IPS DF 6.9 (cell line): Measurements from ENCODE around the gene RPS21.

ENCODE experiments used
- DNase-seq: peaks from one replicate; pipeline ENCODE4 v3.0.0-alpha.2; 2013; ENCODE audit warnings: low read depth, low spot score
- H3K27ac ChIP-seq: one replicate; pipeline ENCODE4 v1.5.1; 2013; ENCODE audit warnings: low read length, control low read depth
- H3K27me3 ChIP-seq: 2 replicates; pipeline ENCODE4 v1.6.1; 2013; ENCODE audit warnings: mild to moderate bottlenecking, low read length; ENCODE audit not compliant: control insufficient read depth, insufficient read depth
- H3K36me3 ChIP-seq: 2 replicates; pipeline ENCODE4 v1.6.1; 2013; ENCODE audit warnings: low read length; ENCODE audit not compliant: control insufficient read depth, insufficient read depth
- H3K4me1 ChIP-seq: 2 replicates; pipeline ENCODE4 v1.6.1; 2013; ENCODE audit warnings: low read length; ENCODE audit not compliant: control insufficient read depth, insufficient read depth
- H3K4me3 ChIP-seq: 2 replicates; pipeline ENCODE4 v1.5.1; 2013; ENCODE audit warnings: mild to moderate bottlenecking, low read length
- H3K9me3 ChIP-seq: 2 replicates; pipeline ENCODE4 v1.6.1; 2013; ENCODE audit warnings: low read length, inconsistent platforms; ENCODE audit not compliant: control insufficient read depth, insufficient read depth
- WGBS: extraction: QIAGEN DNeasy Blood & Tissue Kit; methylation state at CpG from one replicate; pipeline ENCODE4 v1.1.7; 2013; ENCODE audit warnings: mixed read lengths, missing lambda C conversion rate; ENCODE audit not compliant: insufficient read length, insufficient coverage; 5-methylcytosine and 5-hydroxymethylcytosine counted together

Gene RPS21

GRCh38 chr20:62366370-62367135, 20.4 kb upstream of the RPS21 start:
- Histone ChIP-seq H3K4me1 (peaks cover 34% of the 10 kb centered on the region), H3K9me3 (no peaks in the 10 kb centered on the region), H3K36me3 (peaks cover 3% of the 10 kb centered on the region; the same call in 1 of the 2 replicates), H3K4me3 (peak overlapping the region; percentile 74), H3K27ac (no peak overlapping the region), H3K27me3 (no peaks in the 10 kb centered on the region)
- DNase-seq: no peak
- no CpG with 5 or more reads among the region's 72 CpGs for WGBS

DNA sequence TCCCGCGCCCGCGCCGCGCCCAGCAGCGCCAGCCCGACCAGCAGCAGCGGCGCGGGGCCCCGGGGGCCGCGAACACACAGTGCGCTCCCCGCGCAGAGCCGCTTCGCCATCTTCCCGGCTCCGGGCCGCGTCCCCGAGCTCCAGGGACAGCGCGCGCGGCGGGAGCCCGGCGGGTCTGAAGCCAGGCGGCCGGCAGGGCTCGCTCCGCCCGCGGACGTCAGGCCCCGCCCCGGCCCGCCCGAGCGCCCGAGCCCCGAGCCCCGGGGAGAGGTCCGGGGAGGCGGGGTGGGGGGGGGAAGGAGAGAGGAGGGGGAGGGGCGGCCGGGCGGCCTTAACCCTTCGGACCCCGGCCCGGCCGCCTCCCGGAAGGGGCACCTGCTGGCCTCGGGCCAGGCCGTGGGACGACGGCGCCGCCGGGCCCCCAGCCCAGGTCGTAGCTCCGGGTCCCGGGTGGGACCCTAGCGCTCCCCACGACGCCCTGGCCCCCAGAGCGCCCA, 19.7 kb upstream of the RPS21 start, which contains the start of gene LAMA5:
LAMA5 (minus strand) TSS at position 177 of the 497 bp plus-strand sequence; CDS start at position 110, 67 bp downstream.
- Histone ChIP-seq H3K4me1 (peaks cover 30% of the 10 kb centered on the region), H3K4me3 (peak within 1 kb of the TSS; percentile 74), H3K27ac (no peak within 1 kb of the TSS), H3K36me3 (peaks cover 1% of the 10 kb centered on the region; the same call in 1 of the 2 replicates), H3K9me3 (no peaks in the 10 kb centered on the region), H3K27me3 (no peaks in the 10 kb centered on the region)
- DNase-seq: no peak
- no CpG with 5 or more reads among the region's 70 CpGs for WGBS

DNA sequence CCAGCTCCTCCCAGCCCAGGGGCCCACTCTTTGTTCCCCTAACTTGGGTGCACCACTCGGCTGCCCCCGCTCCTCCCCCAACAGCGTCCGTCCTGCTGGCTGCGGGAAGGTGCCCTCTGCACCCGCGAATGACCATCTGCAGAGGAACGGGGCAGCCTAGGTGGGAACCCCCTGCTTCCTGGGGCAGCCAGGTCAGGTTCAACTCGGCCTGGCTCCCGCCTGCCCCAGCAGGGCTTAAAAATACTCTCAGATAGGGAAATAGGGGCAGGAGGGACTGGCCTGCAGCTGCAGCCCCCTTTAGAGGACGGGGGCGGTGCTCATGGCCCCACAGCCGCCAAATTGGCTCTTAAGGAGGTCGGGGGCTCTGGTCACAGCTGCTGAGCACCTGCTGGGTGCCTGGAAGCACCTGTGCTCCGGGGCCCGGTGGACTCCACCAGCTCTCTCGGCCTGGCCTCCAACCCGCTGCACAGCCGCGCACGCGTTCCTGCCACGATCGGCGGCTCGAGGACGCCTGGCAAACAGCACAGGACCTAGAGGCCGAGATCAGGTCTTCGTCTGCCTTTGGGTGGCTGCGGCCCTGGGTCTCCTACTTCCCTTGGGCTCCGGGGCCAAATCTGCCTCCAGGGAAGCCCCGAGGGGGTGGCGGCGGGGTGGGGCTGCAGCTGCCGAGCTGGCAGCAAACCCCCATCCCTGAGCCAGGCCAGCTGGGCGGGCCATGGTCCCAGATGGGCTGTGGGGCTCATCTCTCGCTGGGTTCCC, 19.1 kb upstream of the RPS21 start:
- Histone ChIP-seq H3K36me3 (no peaks in the 10 kb centered on the region), H3K4me1 (peaks cover 26% of the 10 kb centered on the region), H3K27ac (no peak overlapping the region), H3K27me3 (no peaks in the 10 kb centered on the region), H3K9me3 (no peaks in the 10 kb centered on the region), H3K4me3 (peak overlapping the region; percentile 74; the same call in 1 of the 2 replicates)
- DNase-seq: no peak
- no CpG with 5 or more reads among the region's 37 CpGs for WGBS

- Histone ChIP-seq H3K4me3 (peak overlapping the region; percentile 74; the same call in 1 of the 2 replicates), H3K27ac (no peak overlapping the region), H3K9me3 (no peaks in the 10 kb centered on the region), H3K36me3 (no peaks in the 10 kb centered on the region), H3K4me1 (peaks cover 25% of the 10 kb centered on the region), H3K27me3 (no peaks in the 10 kb centered on the region)
- no peak for DNase-seq
- no CpG with 5 or more reads among the region's 15 CpGs for WGBS
Observed at GRCh38 chr20:62368392-62368975, 18.4 kb upstream of the RPS21 start.

DNA sequence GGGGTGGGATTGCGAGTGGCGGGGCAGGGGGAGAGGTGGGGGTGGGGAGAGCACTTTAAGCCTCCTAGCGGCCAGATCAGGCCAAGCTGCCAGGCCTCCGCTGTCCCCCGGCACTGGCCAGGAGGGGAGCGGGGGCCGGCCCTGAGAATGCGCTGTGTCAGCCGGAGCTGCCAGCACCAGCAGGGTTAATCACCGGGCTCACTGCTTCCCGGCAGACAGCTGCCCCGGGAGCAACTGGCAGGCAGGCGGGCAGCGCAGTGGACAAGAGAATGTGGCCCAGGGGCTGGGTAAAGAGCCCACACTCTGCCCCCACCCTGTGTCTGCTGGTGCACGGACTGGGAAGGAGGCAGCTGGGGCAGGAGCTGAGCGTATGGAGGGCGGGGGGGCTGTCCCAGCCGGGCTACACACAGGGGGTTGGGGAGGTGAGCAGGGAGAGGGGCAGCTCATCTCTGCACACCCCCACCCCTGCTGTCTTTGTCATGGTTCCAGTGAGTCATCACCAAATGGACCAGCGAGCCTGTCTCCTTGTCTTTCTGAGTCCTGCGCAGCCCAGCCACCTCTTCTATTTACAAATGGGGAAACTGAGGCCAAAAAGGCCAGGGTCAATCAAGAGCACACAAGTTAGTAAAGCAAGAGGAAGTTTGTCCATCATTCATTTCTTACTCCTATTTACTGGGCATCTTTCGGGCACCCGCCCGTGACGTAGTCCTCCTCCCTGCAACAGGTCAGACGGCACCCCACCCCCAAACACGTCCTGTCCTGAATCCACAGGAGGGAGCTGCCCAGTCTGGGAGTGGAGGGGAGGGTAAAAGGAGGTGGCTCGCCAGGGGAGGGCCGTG, 17.7 kb upstream of the RPS21 start:
- peak overlapping the region; percentile 20; the same call in 1 of the 2 replicates for H3K4me3 ChIP-seq
- H3K4me1 ChIP-seq: peaks cover 20% of the 10 kb centered on the region
- no peak overlapping the region for H3K27ac ChIP-seq
- WGBS: no CpG with 5 or more reads among the region's 28 CpGs
- no peak for DNase-seq
- H3K9me3 ChIP-seq: no peaks in the 10 kb centered on the region
- no peaks in the 10 kb centered on the region for H3K27me3 ChIP-seq
- no peaks in the 10 kb centered on the region for H3K36me3 ChIP-seq

DNA sequence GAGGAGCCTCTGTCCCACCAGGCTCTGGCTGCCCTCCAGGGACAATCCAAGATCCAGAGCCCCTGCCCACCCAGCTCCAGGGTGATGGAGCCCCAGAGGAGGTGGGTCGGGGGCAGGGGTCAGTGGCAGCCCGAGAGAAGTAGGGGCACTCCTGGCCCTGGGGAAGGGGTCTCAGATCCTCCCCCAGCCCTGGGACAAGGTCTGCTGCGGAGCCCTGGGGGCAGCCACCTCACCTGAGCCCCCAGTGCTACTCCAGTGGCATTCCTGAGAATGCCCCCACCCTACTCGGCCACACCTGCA, 17.1 kb upstream of the RPS21 start:
- no peak overlapping the region for H3K27ac ChIP-seq
- H3K4me1 ChIP-seq: peaks cover 18% of the 10 kb centered on the region
- H3K36me3 ChIP-seq: no peaks in the 10 kb centered on the region
- no peak for DNase-seq
- no peaks in the 10 kb centered on the region for H3K9me3 ChIP-seq
- H3K4me3 ChIP-seq: no peak overlapping the region
- no CpG with 5 or more reads among the region's 4 CpGs for WGBS
- no peaks in the 10 kb centered on the region for H3K27me3 ChIP-seq

GRCh38 chr20:62370115-62370806, 16.6 kb upstream of the RPS21 start:
- DNase-seq: no peak
- peaks cover 18% of the 10 kb centered on the region for H3K4me1 ChIP-seq
- H3K9me3 ChIP-seq: no peaks in the 10 kb centered on the region
- H3K4me3 ChIP-seq: no peak overlapping the region
- no peak overlapping the region for H3K27ac ChIP-seq
- WGBS: no CpG with 5 or more reads among the region's 19 CpGs
- no peaks in the 10 kb centered on the region for H3K27me3 ChIP-seq
- no peaks in the 10 kb centered on the region for H3K36me3 ChIP-seq

DNA sequence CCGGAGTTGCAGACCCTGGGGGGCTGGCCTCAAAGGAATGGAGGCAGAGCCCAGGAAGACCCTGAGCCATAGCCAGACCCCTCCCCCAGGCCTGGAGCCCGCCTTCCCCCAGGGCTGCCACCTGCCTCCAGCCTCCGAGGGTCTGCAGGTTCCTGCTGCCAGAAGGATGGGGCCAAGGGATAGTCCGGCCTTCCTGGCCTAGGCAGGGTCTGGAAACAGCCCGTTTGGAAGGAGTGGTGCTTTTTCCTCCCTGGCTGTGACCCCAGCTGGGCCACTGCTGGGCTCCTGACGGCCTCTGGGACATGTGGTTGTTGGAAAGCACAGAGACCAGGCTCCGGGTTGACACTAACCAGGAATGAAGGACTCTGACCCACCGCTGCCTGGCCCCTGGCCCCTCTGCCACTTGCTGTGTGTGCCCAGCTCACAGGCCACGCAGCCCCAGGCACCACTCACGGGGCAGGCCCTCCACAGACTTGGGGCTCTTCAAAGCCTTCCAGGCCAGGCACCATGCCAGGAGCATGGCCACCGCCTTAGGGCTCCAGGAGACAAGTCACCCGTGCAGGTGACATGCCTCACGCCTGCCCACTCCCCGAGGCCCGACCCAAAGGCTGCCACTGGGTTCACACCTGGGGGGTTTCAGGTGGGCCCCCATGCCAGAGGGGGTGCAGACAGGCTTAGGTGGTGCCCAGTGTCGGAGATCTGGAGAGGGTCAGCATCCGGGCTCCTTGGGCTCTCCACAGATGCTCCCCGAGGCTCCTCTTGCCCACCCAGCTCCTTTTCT, 15.9 kb upstream of the RPS21 start:
- WGBS: no CpG with 5 or more reads among the region's 18 CpGs
- Histone ChIP-seq H3K4me1 (peaks cover 22% of the 10 kb centered on the region), H3K9me3 (no peaks in the 10 kb centered on the region), H3K36me3 (no peaks in the 10 kb centered on the region), H3K4me3 (no peak overlapping the region), H3K27me3 (no peaks in the 10 kb centered on the region), H3K27ac (no peak overlapping the region)
- no peak for DNase-seq

GRCh38 chr20:62371588-62372041, 15.3 kb upstream of the RPS21 start:
- Histone ChIP-seq H3K4me1 (peaks cover 24% of the 10 kb centered on the region), H3K27me3 (no peaks in the 10 kb centered on the region), H3K9me3 (no peaks in the 10 kb centered on the region), H3K27ac (no peak overlapping the region), H3K4me3 (no peak overlapping the region), H3K36me3 (no peaks in the 10 kb centered on the region)
- WGBS: no CpG with 5 or more reads among the region's 8 CpGs
- no peak for DNase-seq
